ENCODE measurements around the gene C10orf95. TPM values are rescaled to one million over a fixed set of nuclear protein-coding genes. Genes with fewer than 3 reads are reported as not detected.

C10orf95 gene
- total and polyA plus RNA-seq, 2 donors (not counting 3 experiments of a cell fraction or from before 2014, with no cell fraction given), result 0.08 TPM; not detected in 1

- intact Hi-C loops (cut with micrococcal nuclease), result no loop called here
- Histone ChIP-seq H3K9me3 (replicated peaks; ENCODE audit: control insufficient read depth, insufficient read depth, low read length) (no peaks in the 10 kb centered on the region), H3K4me3 (replicated peaks in 1 of 3; ENCODE audit: insufficient read depth in 1 of 3, low read depth in 1 of 3, low read length in 3 of 3) (no peak overlapping the region), H3K4me1 (ENCODE audit: control insufficient read depth, extremely low read depth, insufficient read depth, low read length) (no peaks in the 10 kb centered on the region), H3K27me3 (ENCODE audit: control insufficient read depth in 2 of 2, insufficient read depth in 2 of 2, low read length in 2 of 2) (no peaks in the 10 kb centered on the region), H3K4me2 (ENCODE audit: insufficient read depth, low read length) (no peak overlapping the region), H2AFZ (ENCODE audit: low read depth, low read length) (no peak overlapping the region), H3K9ac (replicated peaks; ENCODE audit: extremely low read depth, insufficient read depth, low read length) (no peak overlapping the region), H3K9me1 (replicated peaks; ENCODE audit: control insufficient read depth, extremely low read depth, insufficient read depth, low read length) (no peaks in the 10 kb centered on the region), H3K36me3 (ENCODE audit: control insufficient read depth in 2 of 2, extremely low read depth in 1 of 2, insufficient read depth in 2 of 2, low read length in 2 of 2) (peaks cover 6 to 22% of the 10 kb centered on the region in 2 experiments), H3K79me2 (ENCODE audit: control insufficient read depth, insufficient read depth, low read length) (no peaks in the 10 kb centered on the region), H4K20me1 (replicated peaks; ENCODE audit: control insufficient read depth, extremely low read depth, insufficient read depth, low read length) (no peaks in the 10 kb centered on the region), H3K27ac (ENCODE audit: insufficient read depth, low read depth, low read length) (no peak overlapping the region)
- no peak for FAIRE-seq
- ChIA-PET POLR2A (interaction anchor here (1.0 kb wide), 1 partner anchor 44 kb away, joined by 5 read pairs; the partner anchor contains the start of gene CUEDC2), CTCF (interaction anchor here (1.4 kb wide), 1 partner anchor 307 kb away, joined by 6 read pairs; no protein-coding TSS in a partner anchor)
- BruUV-seq (replicated peaks), result no TSS peak
- no peak for DNase-seq (ENCODE audit: low read depth, low spot score)
- TF ChIP-seq POLR2A (IDR thresholded peaks at IDR 0.05; ENCODE audit: low read depth, low read length), result peak; percentile 17
- no peak for TF ChIP-seq POLR2AphosphoS5 (IDR thresholded peaks at IDR 0.05; ENCODE audit: insufficient read depth, low read depth, low read length)
- dilution Hi-C loops (cut with MboI; ENCODE audit: extremely low pct_ligation_motif_present, low sequenced_read_pairs), result no loop called here
These were observed 25.3 kb upstream of the C10orf95 start for GRCh38 chr10:102476466-102477141.

- CTCF ChIA-PET, result no interaction called here
- intact Hi-C loops (cut with micrococcal nuclease), result no loop called here
- H3K27ac ChIP-seq (ENCODE audit: insufficient read depth, low read depth, low read length), result no peak overlapping the region
- peak; percentile 43 for FAIRE-seq
- no peaks in the 10 kb centered on the region for H3K27me3 ChIP-seq (ENCODE audit: control insufficient read depth in 2 of 2, insufficient read depth in 2 of 2, low read length in 2 of 2)
- no peak overlapping the region for H3K4me3 ChIP-seq (replicated peaks in 1 of 3; ENCODE audit: insufficient read depth in 1 of 3, low read depth in 1 of 3, low read length in 3 of 3)
- H3K79me2 ChIP-seq (ENCODE audit: control insufficient read depth, insufficient read depth, low read length), result no peaks in the 10 kb centered on the region
- H4K20me1 ChIP-seq (replicated peaks; ENCODE audit: control insufficient read depth, extremely low read depth, insufficient read depth, low read length), result no peaks in the 10 kb centered on the region
- H3K4me2 ChIP-seq (ENCODE audit: insufficient read depth, low read length), result no peak overlapping the region
- dilution Hi-C loops (cut with MboI; ENCODE audit: extremely low pct_ligation_motif_present, low sequenced_read_pairs), result no loop called here
- no peaks in the 10 kb centered on the region for H3K4me1 ChIP-seq (ENCODE audit: control insufficient read depth, extremely low read depth, insufficient read depth, low read length)
- POLR2A ChIA-PET, result interaction anchor here (1.0 kb wide), 1 partner anchor 43 kb away, joined by 5 read pairs; the partner anchor contains the start of gene CUEDC2
- no peaks in the 10 kb centered on the region for H3K9me3 ChIP-seq (replicated peaks; ENCODE audit: control insufficient read depth, insufficient read depth, low read length)
- H3K9me1 ChIP-seq (replicated peaks; ENCODE audit: control insufficient read depth, extremely low read depth, insufficient read depth, low read length), result no peaks in the 10 kb centered on the region
- DNase-seq (ENCODE audit: low read depth, low spot score), result no peak
- no peak overlapping the region for H3K9ac ChIP-seq (replicated peaks; ENCODE audit: extremely low read depth, insufficient read depth, low read length)
- peaks cover 0 to 13% of the 10 kb centered on the region in 2 experiments for H3K36me3 ChIP-seq (ENCODE audit: control insufficient read depth in 2 of 2, extremely low read depth in 1 of 2, insufficient read depth in 2 of 2, low read length in 2 of 2)
- no peak overlapping the region for H2AFZ ChIP-seq (ENCODE audit: low read depth, low read length)
- BruUV-seq (replicated peaks), result no TSS peak
- TF ChIP-seq POLR2A (IDR thresholded peaks at IDR 0.05; ENCODE audit: low read depth, low read length) (no peak), POLR2AphosphoS5 (IDR thresholded peaks at IDR 0.05; ENCODE audit: insufficient read depth, low read depth, low read length) (no peak), FOS (IDR thresholded peaks at IDR 0.05; ENCODE audit: borderline replicate concordance, insufficient read depth, low read length) (no peak), JUN (IDR thresholded peaks at IDR 0.05; ENCODE audit: borderline replicate concordance, insufficient read depth, insufficient read length, low read depth) (no peak), MAX (IDR thresholded peaks at IDR 0.05; ENCODE audit: insufficient read depth, insufficient read length) (no peak), MYC (IDR thresholded peaks at IDR 0.05; ENCODE audit: low read depth, low read length) (no peak), GATA2 (IDR thresholded peaks at IDR 0.05; ENCODE audit: insufficient read depth, insufficient read length, low read depth, low read length) (no peak), EZH2 (IDR thresholded peaks at IDR 0.05; ENCODE audit: borderline replicate concordance, low read depth, low read length, severe bottlenecking) (no peak)
- TF ChIP-seq, protein P1, sequence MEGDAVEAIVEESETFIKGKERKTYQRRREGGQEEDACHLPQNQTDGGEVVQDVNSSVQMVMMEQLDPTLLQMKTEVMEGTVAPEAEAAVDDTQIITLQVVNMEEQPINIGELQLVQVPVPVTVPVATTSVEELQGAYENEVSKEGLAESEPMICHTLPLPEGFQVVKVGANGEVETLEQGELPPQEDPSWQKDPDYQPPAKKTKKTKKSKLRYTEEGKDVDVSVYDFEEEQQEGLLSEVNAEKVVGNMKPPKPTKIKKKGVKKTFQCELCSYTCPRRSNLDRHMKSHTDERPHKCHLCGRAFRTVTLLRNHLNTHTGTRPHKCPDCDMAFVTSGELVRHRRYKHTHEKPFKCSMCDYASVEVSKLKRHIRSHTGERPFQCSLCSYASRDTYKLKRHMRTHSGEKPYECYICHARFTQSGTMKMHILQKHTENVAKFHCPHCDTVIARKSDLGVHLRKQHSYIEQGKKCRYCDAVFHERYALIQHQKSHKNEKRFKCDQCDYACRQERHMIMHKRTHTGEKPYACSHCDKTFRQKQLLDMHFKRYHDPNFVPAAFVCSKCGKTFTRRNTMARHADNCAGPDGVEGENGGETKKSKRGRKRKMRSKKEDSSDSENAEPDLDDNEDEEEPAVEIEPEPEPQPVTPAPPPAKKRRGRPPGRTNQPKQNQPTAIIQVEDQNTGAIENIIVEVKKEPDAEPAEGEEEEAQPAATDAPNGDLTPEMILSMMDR (IDR thresholded peaks at IDR 0.05; ENCODE audit: extremely low read depth in 1 of 2, insufficient read depth in 1 of 2, low read depth in 1 of 2, low read length in 2 of 2), result no peak
These were observed 24.2 kb upstream of the C10orf95 start for GRCh38 chr10:102475451-102476040.
